Ishikawa (cell line): ENCODE measurements around the gene DNAJC30.

ENCODE experiments used
- CEBPB ChIP-seq: IDR thresholded peaks from 2 replicates; pipeline ENCODE4 v1.6.1; 2012
- EGR1 ChIP-seq: IDR thresholded peaks from 2 replicates; pipeline ENCODE4 v1.6.1; 2012
- EP300 ChIP-seq: IDR thresholded peaks from 2 replicates; pipeline ENCODE4 v1.6.1; 2012; ENCODE audit warnings: borderline replicate concordance
- FOXM1 ChIP-seq: IDR thresholded peaks from 2 replicates; pipeline ENCODE4 v1.6.1; 2012; ENCODE audit warnings: low read depth, borderline replicate concordance
- RAD21 ChIP-seq: IDR thresholded peaks from 2 replicates; pipeline ENCODE4 v1.6.1; 2012; ENCODE audit warnings: low read depth
- TAF1 ChIP-seq: IDR thresholded peaks from 2 replicates; pipeline ENCODE4 v1.6.1; 2012; ENCODE audit warnings: low read depth, mild to moderate bottlenecking
- TCF12 ChIP-seq: IDR thresholded peaks from 2 replicates; pipeline ENCODE4 v1.6.1; 2012; ENCODE audit warnings: low read depth
- TEAD4 ChIP-seq: IDR thresholded peaks from 2 replicates; pipeline ENCODE4 v1.6.1; 2012
- ZBTB7A ChIP-seq: IDR thresholded peaks from 2 replicates; pipeline ENCODE4 v1.6.1; 2012; ENCODE audit warnings: low read depth
- TF ChIP-seq, protein P1 (sequence below): IDR thresholded peaks from 2 replicates; pipeline ENCODE4 v1.6.1; 2012; ENCODE audit warnings: low read depth, mild to moderate bottlenecking
- TF ChIP-seq, protein P2 (sequence below): IDR thresholded peaks from 2 replicates; pipeline ENCODE4 v1.6.1; 2012
- TF ChIP-seq, protein P3 (sequence below): IDR thresholded peaks from 2 replicates; pipeline ENCODE4 v1.6.1; 2012

DNA sequence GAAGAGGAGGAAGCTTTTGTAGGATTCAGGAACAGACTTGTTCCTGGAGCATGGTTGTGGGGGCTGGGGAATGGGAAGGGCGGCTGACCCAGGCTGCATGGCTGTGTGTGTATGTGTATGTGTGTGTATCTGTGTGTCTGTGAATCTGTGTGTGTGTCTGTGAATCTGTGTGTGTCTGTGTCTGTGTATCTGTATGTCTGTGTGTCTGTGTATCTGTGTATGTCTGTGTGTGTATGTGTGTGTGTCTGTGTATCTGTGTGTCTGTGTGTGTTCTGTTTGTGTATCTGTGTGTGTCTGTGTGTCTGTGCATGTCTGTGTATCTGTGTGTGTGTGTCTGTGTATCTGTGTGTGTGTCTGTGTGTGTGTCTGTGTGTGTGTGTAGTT lies 42.8 kb upstream of the DNAJC30 start:
- TF ChIP-seq ZBTB7A (no peak), TEAD4 (no peak), TAF1 (no peak), TCF12 (no peak), CEBPB (no peak), EP300 (no peak), EGR1 (no peak), FOXM1 (no peak), RAD21 (no peak)
- TF ChIP-seq, protein P1, sequence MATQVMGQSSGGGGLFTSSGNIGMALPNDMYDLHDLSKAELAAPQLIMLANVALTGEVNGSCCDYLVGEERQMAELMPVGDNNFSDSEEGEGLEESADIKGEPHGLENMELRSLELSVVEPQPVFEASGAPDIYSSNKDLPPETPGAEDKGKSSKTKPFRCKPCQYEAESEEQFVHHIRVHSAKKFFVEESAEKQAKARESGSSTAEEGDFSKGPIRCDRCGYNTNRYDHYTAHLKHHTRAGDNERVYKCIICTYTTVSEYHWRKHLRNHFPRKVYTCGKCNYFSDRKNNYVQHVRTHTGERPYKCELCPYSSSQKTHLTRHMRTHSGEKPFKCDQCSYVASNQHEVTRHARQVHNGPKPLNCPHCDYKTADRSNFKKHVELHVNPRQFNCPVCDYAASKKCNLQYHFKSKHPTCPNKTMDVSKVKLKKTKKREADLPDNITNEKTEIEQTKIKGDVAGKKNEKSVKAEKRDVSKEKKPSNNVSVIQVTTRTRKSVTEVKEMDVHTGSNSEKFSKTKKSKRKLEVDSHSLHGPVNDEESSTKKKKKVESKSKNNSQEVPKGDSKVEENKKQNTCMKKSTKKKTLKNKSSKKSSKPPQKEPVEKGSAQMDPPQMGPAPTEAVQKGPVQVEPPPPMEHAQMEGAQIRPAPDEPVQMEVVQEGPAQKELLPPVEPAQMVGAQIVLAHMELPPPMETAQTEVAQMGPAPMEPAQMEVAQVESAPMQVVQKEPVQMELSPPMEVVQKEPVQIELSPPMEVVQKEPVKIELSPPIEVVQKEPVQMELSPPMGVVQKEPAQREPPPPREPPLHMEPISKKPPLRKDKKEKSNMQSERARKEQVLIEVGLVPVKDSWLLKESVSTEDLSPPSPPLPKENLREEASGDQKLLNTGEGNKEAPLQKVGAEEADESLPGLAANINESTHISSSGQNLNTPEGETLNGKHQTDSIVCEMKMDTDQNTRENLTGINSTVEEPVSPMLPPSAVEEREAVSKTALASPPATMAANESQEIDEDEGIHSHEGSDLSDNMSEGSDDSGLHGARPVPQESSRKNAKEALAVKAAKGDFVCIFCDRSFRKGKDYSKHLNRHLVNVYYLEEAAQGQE, result no peak
- TF ChIP-seq, protein P2, sequence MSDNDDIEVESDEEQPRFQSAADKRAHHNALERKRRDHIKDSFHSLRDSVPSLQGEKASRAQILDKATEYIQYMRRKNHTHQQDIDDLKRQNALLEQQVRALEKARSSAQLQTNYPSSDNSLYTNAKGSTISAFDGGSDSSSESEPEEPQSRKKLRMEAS, result no peak
- TF ChIP-seq, protein P3, sequence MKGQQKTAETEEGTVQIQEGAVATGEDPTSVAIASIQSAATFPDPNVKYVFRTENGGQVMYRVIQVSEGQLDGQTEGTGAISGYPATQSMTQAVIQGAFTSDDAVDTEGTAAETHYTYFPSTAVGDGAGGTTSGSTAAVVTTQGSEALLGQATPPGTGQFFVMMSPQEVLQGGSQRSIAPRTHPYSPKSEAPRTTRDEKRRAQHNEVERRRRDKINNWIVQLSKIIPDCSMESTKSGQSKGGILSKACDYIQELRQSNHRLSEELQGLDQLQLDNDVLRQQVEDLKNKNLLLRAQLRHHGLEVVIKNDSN, result no peak
